HCT116 (cell line): Measurements from ENCODE around the gene EGFR. TPM values are rescaled to one million over a fixed set of nuclear protein-coding genes. Genes with fewer than 3 reads are reported as not detected.

Source experiments
- ATAC-seq: fragments of 200-7000 bp; cut with Tn5 transposase; 2 replicates; pipeline ENCODE4 v1.9.1; 2020; ENCODE audit warnings: mild to moderate bottlenecking, moderate library complexity
- BruUV-seq: library from RNA; stranded (reverse); fragments of 400-500 nt; replicated peaks from 2 replicates; lab custom pipeline; 2021; lab: Mats Ljungman, UMichigan
- CTCF ChIA-PET: fragments of 300-600 bp; sonication (Branson Sonifier 250); formaldehyde crosslinking; loops from one replicate; lab custom pipeline; 2021; ENCODE audit warnings: antibody characterized with exemption; lab: Charles Lee
- POLR2A ChIA-PET: fragments of 300-600, 350-600 bp; sonication (Branson Sonifier 250); formaldehyde crosslinking; loops from one replicate; lab custom pipeline; 2021; ENCODE audit warnings: antibody characterized with exemption; lab: Charles Lee
- RAD21 ChIA-PET, 2 experiments: fragments of 300-600 bp; sonication (Branson Sonifier 250); formaldehyde crosslinking; loops; one replicate each; lab custom pipeline; 2023; ENCODE audit warnings: low total read pairs in 2 of 2; ENCODE audit not compliant: uncharacterized antibody in 2 of 2, unreplicated experiment in 2 of 2, low non-redundant PET in 1 of 2; lab: Charles Lee
- DNase-seq: peaks from one replicate; pipeline ENCODE4 v3.0.0-alpha.2; 2010; ENCODE audit warnings: low read depth, low spot score
- H2AFZ ChIP-seq: fragments of 200-600 bp; shearing (Covaris generic), sonication (generic); 2 replicates; pipeline ENCODE4 v1.6.1; 2017; ENCODE audit warnings: low read depth, mixed run types, mixed read lengths, antibody characterized with exemption, low read length; ENCODE audit not compliant: poor library complexity, severe bottlenecking
- H3K27ac ChIP-seq: 2 replicates; pipeline ENCODE4 v1.5.1; 2012; ENCODE audit warnings: low read depth, low read length
- H3K27me3 ChIP-seq: fragments of 200-600 bp; sonication (generic); 2 replicates; pipeline ENCODE4 v1.6.1; 2016; ENCODE audit warnings: mixed run types, low read length, mixed read lengths; ENCODE audit not compliant: insufficient read depth
- H3K36me3 ChIP-seq, 2 experiments: fragments of 200-500 bp in 1 of 2; fragments of 200-600 bp in 1 of 2; sonication (Bioruptor generic) in 1 of 2; sonication (generic) in 1 of 2; 2 replicates each; pipeline versions ENCODE4 v1.5.1 to v1.6.1; 2014 to 2016; ENCODE audit warnings: low read length in 2 of 2, inconsistent platforms in 1 of 2, mixed read lengths in 1 of 2, mixed run types in 1 of 2; ENCODE audit not compliant: insufficient read depth in 2 of 2, control insufficient read depth in 1 of 2
- H3K4me1 ChIP-seq, 2 experiments: fragments of 200-600 bp in 1 of 2; sonication (generic) in 1 of 2; 2 replicates each; pipeline versions ENCODE4 v1.5.1 to v1.6.1; 2012 to 2017; ENCODE audit warnings: low read length in 2 of 2, inconsistent platforms in 1 of 2, mild to moderate bottlenecking in 1 of 2, mixed read lengths in 1 of 2, mixed run types in 1 of 2, moderate library complexity in 1 of 2; ENCODE audit not compliant: insufficient read depth in 2 of 2, control insufficient read depth in 1 of 2
- H3K4me2 ChIP-seq: fragments of 200-600 bp; sonication (generic); 2 replicates; pipeline ENCODE4 v1.6.1; 2017; ENCODE audit warnings: mixed run types, low read length, mixed read lengths
- H3K4me3 ChIP-seq, 2 experiments: fragments of 200-600 bp in 1 of 2; sonication (generic) in 1 of 2; replicated peaks in 1 of 2; 2 replicates each; pipeline ENCODE4 v1.5.1; 2011 to 2016; ENCODE audit warnings: low read length in 2 of 2, control low read depth in 1 of 2, low read depth in 1 of 2, mild to moderate bottlenecking in 1 of 2, mixed read lengths in 1 of 2, mixed run types in 1 of 2
- H3K79me2 ChIP-seq: fragments of 200-600 bp; sonication (generic); 2 replicates; pipeline ENCODE4 v1.6.1; 2017; ENCODE audit warnings: mild to moderate bottlenecking, mixed run types, low read length, moderate library complexity, mixed read lengths; ENCODE audit not compliant: insufficient read depth
- H3K9ac ChIP-seq: fragments of 200-600 bp; sonication (generic); 2 replicates; pipeline ENCODE4 v1.6.1; 2016; ENCODE audit warnings: low read length, mixed read lengths
- H3K9me2 ChIP-seq: fragments of 200-600 bp; sonication (generic), shearing (Covaris generic); 2 replicates; pipeline ENCODE4 v1.6.1; 2017; ENCODE audit warnings: mixed run types, mild to moderate bottlenecking, moderate library complexity; ENCODE audit not compliant: insufficient read depth
- H3K9me3 ChIP-seq, 2 experiments: fragments of 200-500 bp in 1 of 2; fragments of 200-600 bp in 1 of 2; sonication (Bioruptor generic) in 1 of 2; sonication (generic) in 1 of 2; 2 replicates each; pipeline ENCODE4 v1.6.1; 2014 to 2017; ENCODE audit warnings: low read length in 2 of 2, mixed read lengths in 2 of 2, inconsistent platforms in 1 of 2, low read depth in 1 of 2, mild to moderate bottlenecking in 1 of 2, mixed run types in 1 of 2, moderate library complexity in 1 of 2; ENCODE audit not compliant: control insufficient read depth in 1 of 2, insufficient read depth in 1 of 2
- H4K20me1 ChIP-seq: fragments of 200-600 bp; sonication (generic), shearing (Covaris generic); 2 replicates; pipeline ENCODE4 v1.6.1; 2017; ENCODE audit warnings: mixed run types, mild to moderate bottlenecking, moderate library complexity; ENCODE audit not compliant: insufficient read depth
- CEBPB ChIP-seq: IDR thresholded peaks from 2 replicates; pipeline ENCODE4 v1.6.1; 2012; ENCODE audit warnings: low read depth
- EGR1 ChIP-seq: IDR thresholded peaks from 2 replicates; pipeline ENCODE4 v1.6.1; 2012; ENCODE audit warnings: low read depth
- EZH2 ChIP-seq: fragments of 200-600 bp; sonication (generic); IDR thresholded peaks from 2 replicates; pipeline ENCODE4 v1.6.1; 2017; ENCODE audit warnings: antibody characterized with exemption, mixed run types
- EZH2phosphoT487 ChIP-seq: fragments of 200-600 bp; IDR thresholded peaks from 2 replicates; pipeline ENCODE4 v1.6.1; 2018; ENCODE audit warnings: antibody characterized with exemption, borderline replicate concordance
- FOSL1 ChIP-seq: IDR thresholded peaks from 2 replicates; pipeline ENCODE4 v1.6.1; 2012; ENCODE audit warnings: low read depth
- JUND ChIP-seq: IDR thresholded peaks from 2 replicates; pipeline ENCODE4 v1.6.1; 2012
- POLR2A ChIP-seq: IDR thresholded peaks from 2 replicates; pipeline ENCODE4 v1.7.0; 2011; ENCODE audit warnings: borderline replicate concordance; ENCODE audit not compliant: insufficient read depth, insufficient read length; ENCODE audit errors: extremely low read depth
- RAD21 ChIP-seq: IDR thresholded peaks from 2 replicates; pipeline ENCODE4 v1.6.1; 2012; ENCODE audit warnings: low read depth, mild to moderate bottlenecking
- REST ChIP-seq: IDR thresholded peaks from 2 replicates; pipeline ENCODE4 v1.6.1; 2012; ENCODE audit warnings: low read depth
- SIN3A ChIP-seq: IDR thresholded peaks from 2 replicates; pipeline ENCODE4 v1.6.1; 2012; ENCODE audit warnings: low read depth
- SP1 ChIP-seq: IDR thresholded peaks from 2 replicates; pipeline ENCODE4 v1.6.1; 2012; ENCODE audit warnings: low read depth
- SRF ChIP-seq: IDR thresholded peaks from 2 replicates; pipeline ENCODE4 v1.6.1; 2012; ENCODE audit warnings: low read depth
- TCF7L2 ChIP-seq: IDR thresholded peaks from 2 replicates; pipeline ENCODE4 v1.7.0; 2011; ENCODE audit warnings: borderline replicate concordance, inconsistent platforms; ENCODE audit not compliant: insufficient read depth, insufficient read length; ENCODE audit errors: extremely low read depth
- ZFX ChIP-seq: fragments of 450-650 bp; IDR thresholded peaks from 2 replicates; pipeline ENCODE4 v1.6.1; 2017
- intact Hi-C: fragments of 100-400 bp; cut with micrococcal nuclease; formaldehyde crosslinking; loops from 2 replicates; pipeline ENCODE4 v1.10.0; 2022
- total RNA-seq: library from RNA; stranded (reverse); gene quantifications from one replicate; pipeline ENCODE4 v1.2.1, GENCODE V29; 2021; ENCODE audit not compliant: unreplicated experiment
- TF ChIP-seq, protein P1 (sequence below), 3 experiments: fragments of 200-600 bp in 1 of 3; sonication (generic) in 1 of 3; IDR thresholded peaks in 2 of 3; conservative IDR thresholded peaks in 1 of 3; 2 replicates each; pipeline ENCODE4 v1.5.1; 2012 to 2017; ENCODE audit warnings: low read depth in 2 of 3, low read length in 2 of 3, antibody characterized with exemption in 1 of 3, borderline replicate concordance in 1 of 3, control low read depth in 1 of 3, mild to moderate bottlenecking in 1 of 3, mixed read lengths in 1 of 3, mixed run types in 1 of 3, moderate library complexity in 1 of 3; ENCODE audit not compliant: insufficient read depth in 1 of 3
- TF ChIP-seq, protein P2 (sequence below): IDR thresholded peaks from 2 replicates; pipeline ENCODE4 v1.6.1; 2012

Gene EGFR
- total RNA-seq, 1 experiment from 2014 or later = 71.5 TPM

GRCh38 chr7:55100544-55101327 is 81.9 kb downstream of the EGFR start (continued):
- TF ChIP-seq, protein P1, sequence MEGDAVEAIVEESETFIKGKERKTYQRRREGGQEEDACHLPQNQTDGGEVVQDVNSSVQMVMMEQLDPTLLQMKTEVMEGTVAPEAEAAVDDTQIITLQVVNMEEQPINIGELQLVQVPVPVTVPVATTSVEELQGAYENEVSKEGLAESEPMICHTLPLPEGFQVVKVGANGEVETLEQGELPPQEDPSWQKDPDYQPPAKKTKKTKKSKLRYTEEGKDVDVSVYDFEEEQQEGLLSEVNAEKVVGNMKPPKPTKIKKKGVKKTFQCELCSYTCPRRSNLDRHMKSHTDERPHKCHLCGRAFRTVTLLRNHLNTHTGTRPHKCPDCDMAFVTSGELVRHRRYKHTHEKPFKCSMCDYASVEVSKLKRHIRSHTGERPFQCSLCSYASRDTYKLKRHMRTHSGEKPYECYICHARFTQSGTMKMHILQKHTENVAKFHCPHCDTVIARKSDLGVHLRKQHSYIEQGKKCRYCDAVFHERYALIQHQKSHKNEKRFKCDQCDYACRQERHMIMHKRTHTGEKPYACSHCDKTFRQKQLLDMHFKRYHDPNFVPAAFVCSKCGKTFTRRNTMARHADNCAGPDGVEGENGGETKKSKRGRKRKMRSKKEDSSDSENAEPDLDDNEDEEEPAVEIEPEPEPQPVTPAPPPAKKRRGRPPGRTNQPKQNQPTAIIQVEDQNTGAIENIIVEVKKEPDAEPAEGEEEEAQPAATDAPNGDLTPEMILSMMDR (IDR thresholded peaks at IDR 0.05 in 2 of 3, conservative IDR thresholded peaks at IDR 0.05 in 1 of 3; ENCODE audit: borderline replicate concordance in 1 of 3, insufficient read depth in 1 of 3, low read depth in 2 of 3, low read length in 2 of 3) = no peak
- no peak for TF ChIP-seq ZFX

DNA sequence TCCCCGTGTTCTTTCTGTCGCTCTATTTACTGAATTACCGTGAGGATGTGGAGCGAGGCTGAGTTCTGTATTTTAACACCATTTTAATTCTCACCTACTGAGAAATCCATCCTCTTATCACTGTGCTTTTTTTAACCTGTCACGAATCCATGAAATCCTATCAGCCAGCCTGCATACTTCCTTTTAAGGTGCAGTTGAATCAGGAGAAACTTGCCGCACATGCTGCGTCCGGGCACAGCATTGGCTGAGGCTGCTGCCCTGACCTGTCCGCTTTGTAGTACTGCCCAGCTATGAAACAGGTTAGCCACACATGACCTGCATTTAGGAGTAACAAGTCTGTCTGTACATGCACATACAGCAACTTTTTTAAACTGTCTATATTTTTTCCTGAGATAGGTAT is 82.5 kb downstream of the EGFR start:
- ChIA-PET CTCF (no interaction called here), RAD21 (no interaction called here), POLR2A (no interaction called here)
- H3K79me2 ChIP-seq = peaks cover 66% of the 10 kb centered on the region
- no peak overlapping the region for H2AFZ ChIP-seq
- H3K9me2 ChIP-seq = no peaks in the 10 kb centered on the region
- H3K4me1 ChIP-seq = peaks cover 21 to 30% of the 10 kb centered on the region in 2 experiments
- H3K27ac ChIP-seq = no peak overlapping the region
- no peak overlapping the region for H3K9ac ChIP-seq
- intact Hi-C loops = no loop called here
- peaks cover 4% of the 10 kb centered on the region; the same call in 1 of the 2 replicates for H4K20me1 ChIP-seq
- no peak for ATAC-seq
- BruUV-seq = no TSS peak
- no peaks in the 10 kb centered on the region for H3K9me3 ChIP-seq
- no peaks in the 10 kb centered on the region for H3K36me3 ChIP-seq
- no peak overlapping the region for H3K4me2 ChIP-seq
- DNase-seq = no peak
- H3K27me3 ChIP-seq = no peaks in the 10 kb centered on the region
- no peak overlapping the region for H3K4me3 ChIP-seq
- TF ChIP-seq JUND (no peak), ZFX (no peak), TCF7L2 (no peak), SRF (no peak), SP1 (no peak), EZH2 (no peak), POLR2A (no peak), REST (no peak), RAD21 (no peak), FOSL1 (no peak), CEBPB (no peak), EGR1 (no peak), EZH2phosphoT487 (no peak), SIN3A (no peak)
- TF ChIP-seq, protein P1 (IDR thresholded peaks at IDR 0.05 in 2 of 3, conservative IDR thresholded peaks at IDR 0.05 in 1 of 3; ENCODE audit: borderline replicate concordance in 1 of 3, insufficient read depth in 1 of 3, low read depth in 2 of 3, low read length in 2 of 3) = no peak
- TF ChIP-seq, protein P2, sequence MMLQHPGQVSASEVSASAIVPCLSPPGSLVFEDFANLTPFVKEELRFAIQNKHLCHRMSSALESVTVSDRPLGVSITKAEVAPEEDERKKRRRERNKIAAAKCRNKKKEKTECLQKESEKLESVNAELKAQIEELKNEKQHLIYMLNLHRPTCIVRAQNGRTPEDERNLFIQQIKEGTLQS = no peak
